HEK293T (cell line): ENCODE data around the gene HERC3.
"Not testable (repeated sequence)": the region's sequence is repeated elsewhere in the genome, so short reads cannot be mapped to it uniquely, and the experiment has no call there.

ENCODE experiments used
- BHLHE40 ChIP-seq: fragments of 450-650 bp; IDR thresholded peaks from 2 replicates; pipeline ENCODE4 v1.6.1; 2016; ENCODE audit warnings: mild to moderate bottlenecking, moderate library complexity, borderline replicate concordance
- CTBP1 ChIP-seq: fragments of 450-650 bp; IDR thresholded peaks from 2 replicates; pipeline ENCODE4 v1.6.1; 2016; ENCODE audit warnings: borderline replicate concordance
- ELF4 ChIP-seq: fragments of 450-650 bp; IDR thresholded peaks from 2 replicates; pipeline ENCODE4 v1.6.1; 2017; ENCODE audit warnings: antibody characterized with exemption
- FOXK2 ChIP-seq: fragments of 450-650 bp; IDR thresholded peaks from 2 replicates; pipeline ENCODE4 v1.6.1; 2016; ENCODE audit warnings: mild to moderate bottlenecking
- FOXM1 ChIP-seq: fragments of 450-650 bp; IDR thresholded peaks from 2 replicates; pipeline ENCODE4 v1.6.1; 2017; ENCODE audit warnings: mild to moderate bottlenecking, borderline replicate concordance
- L3MBTL2 ChIP-seq: fragments of 450-650 bp; conservative IDR thresholded peaks from 2 replicates; pipeline ENCODE4 v1.6.1; 2016; ENCODE audit warnings: mild to moderate bottlenecking
- NFRKB ChIP-seq: fragments of 450-650 bp; IDR thresholded peaks from 2 replicates; pipeline ENCODE4 v1.6.1; 2016; ENCODE audit warnings: mild to moderate bottlenecking, moderate library complexity
- SUZ12 ChIP-seq: fragments of 450-650 bp; IDR thresholded peaks from 2 replicates; pipeline ENCODE4 v1.6.1; 2016; ENCODE audit warnings: mild to moderate bottlenecking
- TARDBP ChIP-seq: fragments of 450-650 bp; IDR thresholded peaks from 2 replicates; pipeline ENCODE4 v1.6.1; 2016

DNA sequence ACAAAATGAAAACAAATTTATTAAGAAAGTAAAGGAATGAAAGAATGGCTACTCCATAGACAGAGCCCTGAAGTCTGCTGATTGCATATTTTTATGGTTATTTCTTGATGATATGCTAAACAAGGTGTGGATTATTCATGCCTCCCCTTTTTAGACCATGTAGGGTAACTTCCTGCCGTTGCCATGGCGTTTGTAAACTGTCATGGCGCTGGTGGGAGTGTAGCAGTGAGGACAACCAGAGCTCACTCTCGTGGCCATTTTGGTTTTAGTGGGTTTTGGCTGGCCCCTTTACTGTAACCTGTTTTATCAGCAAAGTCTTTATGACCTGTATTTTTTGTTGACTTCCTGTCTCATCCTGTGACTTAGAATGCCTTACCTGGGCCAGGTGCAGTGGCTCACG lies 17.5 kb downstream of the HERC3 start:
- TF ChIP-seq FOXK2, ELF4, FOXM1, L3MBTL2, TARDBP, CTBP1, BHLHE40, SUZ12, NFRKB: not testable (repeated sequence)
